ENCODE results near the gene INSIG2.

Gene INSIG2

DNA sequence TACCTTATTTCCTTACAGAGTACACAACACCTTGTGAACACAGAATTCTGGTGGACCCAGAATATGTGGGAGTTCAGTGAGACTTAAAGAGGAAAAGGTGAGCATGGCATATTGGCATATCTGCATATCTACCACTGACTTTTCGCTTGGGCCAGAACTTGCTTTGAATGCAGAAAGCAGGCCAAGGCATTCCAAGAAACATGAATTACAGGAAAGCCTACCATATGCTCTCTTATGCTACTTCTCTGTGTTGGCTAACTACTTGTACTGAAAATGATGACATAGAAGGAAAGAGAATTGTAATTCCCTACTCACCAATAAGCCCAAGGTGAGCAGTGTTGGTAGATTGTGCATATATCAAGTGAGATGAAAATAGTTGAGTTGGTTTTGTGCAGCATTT is 43.0 kb upstream of the INSIG2 start:
- H3K4me1 ChIP-seq (ENCODE audit: insufficient read depth, poor library complexity, severe bottlenecking), result peaks cover 19% of the 10 kb centered on the region
- H3K4me3 ChIP-seq (ENCODE audit: severe bottlenecking), result no peak overlapping the region
- no peak for ATAC-seq (ENCODE audit: low read depth)
- TF ChIP-seq, protein P1, sequence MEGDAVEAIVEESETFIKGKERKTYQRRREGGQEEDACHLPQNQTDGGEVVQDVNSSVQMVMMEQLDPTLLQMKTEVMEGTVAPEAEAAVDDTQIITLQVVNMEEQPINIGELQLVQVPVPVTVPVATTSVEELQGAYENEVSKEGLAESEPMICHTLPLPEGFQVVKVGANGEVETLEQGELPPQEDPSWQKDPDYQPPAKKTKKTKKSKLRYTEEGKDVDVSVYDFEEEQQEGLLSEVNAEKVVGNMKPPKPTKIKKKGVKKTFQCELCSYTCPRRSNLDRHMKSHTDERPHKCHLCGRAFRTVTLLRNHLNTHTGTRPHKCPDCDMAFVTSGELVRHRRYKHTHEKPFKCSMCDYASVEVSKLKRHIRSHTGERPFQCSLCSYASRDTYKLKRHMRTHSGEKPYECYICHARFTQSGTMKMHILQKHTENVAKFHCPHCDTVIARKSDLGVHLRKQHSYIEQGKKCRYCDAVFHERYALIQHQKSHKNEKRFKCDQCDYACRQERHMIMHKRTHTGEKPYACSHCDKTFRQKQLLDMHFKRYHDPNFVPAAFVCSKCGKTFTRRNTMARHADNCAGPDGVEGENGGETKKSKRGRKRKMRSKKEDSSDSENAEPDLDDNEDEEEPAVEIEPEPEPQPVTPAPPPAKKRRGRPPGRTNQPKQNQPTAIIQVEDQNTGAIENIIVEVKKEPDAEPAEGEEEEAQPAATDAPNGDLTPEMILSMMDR (IDR thresholded peaks at IDR 0.05; ENCODE audit: poor library complexity, severe bottlenecking), result no peak
- no peak overlapping the region for H3K27ac ChIP-seq (ENCODE audit: poor library complexity, severe bottlenecking)
- no peaks in the 10 kb centered on the region for H3K9me3 ChIP-seq (ENCODE audit: severe bottlenecking)
- no peaks in the 10 kb centered on the region for H3K27me3 ChIP-seq (ENCODE audit: insufficient read depth, poor library complexity, severe bottlenecking)
- H3K36me3 ChIP-seq (ENCODE audit: low read depth), result no peaks in the 10 kb centered on the region
- DNase-seq (ENCODE audit: low spot score), result no peak

DNA sequence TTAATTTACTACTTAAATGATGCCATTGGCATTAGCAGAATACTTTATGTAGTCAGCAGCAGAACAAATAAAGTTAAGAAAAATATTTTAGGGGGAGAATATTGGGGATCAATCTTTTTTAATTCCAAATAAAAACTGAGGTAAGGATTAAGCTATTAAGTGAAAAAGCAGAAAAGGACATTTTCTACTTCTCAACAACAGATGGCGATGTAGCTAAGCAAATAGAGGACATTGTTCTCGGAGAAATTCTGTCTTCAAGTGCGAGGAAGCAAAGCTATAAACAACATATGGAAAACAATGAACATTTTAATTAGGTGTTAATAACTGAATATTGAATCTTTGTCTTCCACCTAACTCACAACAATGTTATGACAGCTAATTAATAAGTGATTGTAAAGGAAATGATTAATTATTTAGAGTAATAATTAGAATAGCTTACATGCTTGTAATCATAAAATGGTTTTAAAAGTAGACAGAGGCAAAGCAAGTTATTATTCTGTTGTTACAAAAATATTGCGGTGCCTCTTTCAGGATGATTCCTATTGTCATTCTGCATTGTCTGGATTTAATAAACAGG is 41.5 kb upstream of the INSIG2 start:
- Histone ChIP-seq H3K9me3 (ENCODE audit: severe bottlenecking) (no peaks in the 10 kb centered on the region), H3K4me1 (ENCODE audit: insufficient read depth, poor library complexity, severe bottlenecking) (peaks cover 24% of the 10 kb centered on the region), H3K27ac (ENCODE audit: poor library complexity, severe bottlenecking) (peak overlapping the region; percentile 1), H3K4me3 (ENCODE audit: severe bottlenecking) (no peak overlapping the region), H3K36me3 (ENCODE audit: low read depth) (no peaks in the 10 kb centered on the region), H3K27me3 (ENCODE audit: insufficient read depth, poor library complexity, severe bottlenecking) (no peaks in the 10 kb centered on the region)
- TF ChIP-seq, protein P1 (IDR thresholded peaks at IDR 0.05; ENCODE audit: poor library complexity, severe bottlenecking), result peak; percentile 83
- ATAC-seq (ENCODE audit: low read depth), result 0 out of 3 replicates have a peak, but pooled peaks have one; percentile 35
- no peak for DNase-seq (ENCODE audit: low spot score)

DNA sequence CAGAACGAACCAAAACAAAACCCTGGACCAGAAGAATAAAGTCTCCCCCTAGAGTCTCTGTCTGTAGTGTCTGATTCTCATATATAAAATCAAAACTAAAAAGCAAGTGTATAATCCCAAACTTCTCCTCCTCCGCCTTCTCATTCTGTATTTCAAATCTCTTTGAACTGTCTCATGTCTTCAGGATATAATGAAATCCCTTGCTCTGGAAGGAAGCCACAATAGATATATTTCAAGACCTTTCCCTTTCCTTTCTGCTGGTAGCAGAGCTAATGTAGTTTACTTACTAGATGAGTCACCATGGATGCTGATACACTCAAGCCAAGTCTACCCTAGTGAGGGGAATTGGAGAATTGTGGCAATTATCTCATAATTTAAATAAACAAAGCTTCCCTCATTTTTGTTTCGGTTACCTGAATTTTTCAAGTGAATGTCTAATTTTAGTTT is 40.9 kb upstream of the INSIG2 start:
- TF ChIP-seq, protein P1 (IDR thresholded peaks at IDR 0.05; ENCODE audit: poor library complexity, severe bottlenecking), result no peak
- Histone ChIP-seq H3K36me3 (ENCODE audit: low read depth) (no peaks in the 10 kb centered on the region), H3K9me3 (ENCODE audit: severe bottlenecking) (no peaks in the 10 kb centered on the region), H3K4me1 (ENCODE audit: insufficient read depth, poor library complexity, severe bottlenecking) (peaks cover 24% of the 10 kb centered on the region), H3K27me3 (ENCODE audit: insufficient read depth, poor library complexity, severe bottlenecking) (no peaks in the 10 kb centered on the region), H3K27ac (ENCODE audit: poor library complexity, severe bottlenecking) (peak overlapping the region; percentile 1), H3K4me3 (ENCODE audit: severe bottlenecking) (no peak overlapping the region)
- DNase-seq (ENCODE audit: low spot score) (no peak), ATAC-seq (ENCODE audit: low read depth) (peak; percentile 83)

DNA sequence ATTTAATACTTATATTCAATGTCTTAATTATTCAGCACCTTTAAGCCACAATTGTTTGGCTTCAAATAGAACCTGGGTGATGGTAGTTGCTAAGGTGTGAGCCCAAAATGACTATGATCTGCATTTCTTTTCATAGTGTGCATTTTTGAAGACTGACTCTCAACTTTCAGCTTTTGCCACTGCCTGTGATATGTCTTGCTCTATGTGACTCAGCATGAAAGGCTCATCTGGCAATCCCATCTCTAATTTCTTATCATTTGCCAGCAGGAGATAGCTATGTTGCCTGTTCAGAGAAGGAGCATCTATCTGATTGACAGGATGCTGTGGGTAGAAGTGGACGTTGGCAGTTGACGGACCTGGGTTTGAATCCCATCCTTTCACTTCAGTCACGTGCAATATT is 39.9 kb upstream of the INSIG2 start:
- TF ChIP-seq, protein P1 (IDR thresholded peaks at IDR 0.05; ENCODE audit: poor library complexity, severe bottlenecking), result no peak
- H3K27me3 ChIP-seq (ENCODE audit: insufficient read depth, poor library complexity, severe bottlenecking), result no peaks in the 10 kb centered on the region
- H3K36me3 ChIP-seq (ENCODE audit: low read depth), result no peaks in the 10 kb centered on the region
- peak overlapping the region; percentile 1 for H3K27ac ChIP-seq (ENCODE audit: poor library complexity, severe bottlenecking)
- ATAC-seq (ENCODE audit: low read depth), result peak; percentile 55; the same call in 2 of the 3 replicates
- H3K4me1 ChIP-seq (ENCODE audit: insufficient read depth, poor library complexity, severe bottlenecking), result peaks cover 24% of the 10 kb centered on the region
- no peaks in the 10 kb centered on the region for H3K9me3 ChIP-seq (ENCODE audit: severe bottlenecking)
- no peak overlapping the region for H3K4me3 ChIP-seq (ENCODE audit: severe bottlenecking)
- no peak for DNase-seq (ENCODE audit: low spot score)

DNA sequence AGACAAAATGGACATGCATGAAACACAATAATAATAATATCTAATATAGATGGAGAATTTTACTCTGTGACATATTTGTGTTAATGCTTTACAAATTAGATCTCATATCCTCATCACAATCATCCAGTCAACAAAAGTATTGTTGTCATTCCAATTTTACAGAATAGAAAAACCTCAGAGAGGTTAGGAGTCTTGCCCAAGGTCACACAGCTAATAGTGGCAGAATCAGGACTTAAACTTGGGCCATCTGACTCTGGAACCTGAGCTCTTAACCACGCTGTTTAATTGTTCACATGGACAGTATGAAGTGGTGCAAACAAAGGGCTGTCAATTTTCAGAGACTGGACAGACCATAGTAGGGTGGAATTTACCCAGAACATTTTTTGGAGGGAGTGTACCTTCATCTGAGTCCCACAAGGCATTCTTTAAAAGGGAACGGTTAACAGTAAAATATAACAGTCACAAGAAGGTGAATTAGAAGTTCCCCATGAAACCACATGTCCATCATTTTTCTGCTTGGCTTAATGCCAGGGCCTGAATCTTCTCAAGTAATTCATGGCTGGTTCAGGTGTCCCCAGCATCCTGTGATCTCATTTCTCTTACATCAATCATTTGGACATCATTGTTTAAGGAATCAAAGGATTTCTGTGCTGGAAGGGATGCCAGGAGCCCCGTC is 39.0 kb upstream of the INSIG2 start:
- TF ChIP-seq, protein P1 (IDR thresholded peaks at IDR 0.05; ENCODE audit: poor library complexity, severe bottlenecking), result no peak
- H3K27ac ChIP-seq (ENCODE audit: poor library complexity, severe bottlenecking), result no peak overlapping the region
- ATAC-seq (ENCODE audit: low read depth) (0 out of 3 replicates have a peak, but pooled peaks have one; percentile 11), DNase-seq (ENCODE audit: low spot score) (no peak)
- H3K9me3 ChIP-seq (ENCODE audit: severe bottlenecking), result no peaks in the 10 kb centered on the region
- H3K36me3 ChIP-seq (ENCODE audit: low read depth), result no peaks in the 10 kb centered on the region
- peaks cover 24% of the 10 kb centered on the region for H3K4me1 ChIP-seq (ENCODE audit: insufficient read depth, poor library complexity, severe bottlenecking)
- no peak overlapping the region for H3K4me3 ChIP-seq (ENCODE audit: severe bottlenecking)
- H3K27me3 ChIP-seq (ENCODE audit: insufficient read depth, poor library complexity, severe bottlenecking), result no peaks in the 10 kb centered on the region
